Neural crest cell (in vitro differentiated cells): ENCODE data around the gene FLRT2. TPM values are rescaled to one million over a fixed set of nuclear protein-coding genes. Genes with fewer than 3 reads are reported as not detected.

Source experiments
- DNase-seq: peaks from one replicate; pipeline ENCODE4 v3.0.0; 2021; ENCODE audit warnings: low read depth, mixed read lengths, low spot score
- H3K27ac Mint-ChIP-seq: one replicate; pipeline ENCODE4 v1.8.0; 2021; ENCODE audit warnings: mild to moderate bottlenecking, mixed read lengths; ENCODE audit not compliant: unreplicated experiment
- H3K27me3 Mint-ChIP-seq: 2 replicates; pipeline ENCODE4 v1.8.0; 2021; ENCODE audit warnings: low read depth, mild to moderate bottlenecking, mixed read lengths
- H3K36me3 Mint-ChIP-seq: 2 replicates; pipeline ENCODE4 v1.8.0; 2021; ENCODE audit warnings: low read depth, mild to moderate bottlenecking, mixed read lengths
- H3K4me1 Mint-ChIP-seq: 2 replicates; pipeline ENCODE4 v1.8.0; 2021; ENCODE audit warnings: mixed read lengths
- H3K4me3 Mint-ChIP-seq: one replicate; pipeline ENCODE4 v1.8.0; 2021; ENCODE audit warnings: mild to moderate bottlenecking, mixed read lengths
- H3K9me3 Mint-ChIP-seq: 2 replicates; pipeline ENCODE4 v1.8.0; 2021; ENCODE audit warnings: mixed read lengths
- total RNA-seq: library from RNA; stranded (reverse); gene quantifications from 2 replicates; pipeline ENCODE4 v1.2.1, GENCODE V29; 2021
- TF ChIP-seq, protein P1 (sequence below): fragments of 200-600 bp; sonication (generic); conservative IDR thresholded peaks from 2 replicates; pipeline ENCODE4 v1.5.0; 2021; ENCODE audit warnings: antibody characterized with exemption, mild to moderate bottlenecking

The FLRT2 gene
- total RNA-seq, 1 donor from 2014 or later = 13.5 TPM

DNA sequence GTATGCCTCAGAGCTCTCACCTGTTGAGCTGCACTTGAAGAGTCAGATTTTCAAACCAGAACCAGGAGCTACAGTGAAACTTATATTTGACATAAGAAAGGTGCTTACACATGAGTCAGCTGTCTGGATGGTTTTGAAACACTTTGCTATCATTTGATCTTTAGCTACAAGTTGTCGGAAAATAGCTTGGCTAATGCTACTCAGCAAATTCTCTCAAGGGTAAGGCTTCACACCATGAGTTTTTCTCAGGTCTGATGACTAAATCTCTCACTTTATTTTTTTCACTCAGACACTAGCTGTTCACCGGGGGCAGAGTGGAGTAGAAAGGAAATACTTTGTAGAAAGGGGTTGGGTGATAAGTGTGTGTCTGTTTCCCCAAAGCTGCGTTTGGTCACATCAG lies 171.8 kb downstream of the FLRT2 start:
- Mint-ChIP-seq H3K4me3 (no peak overlapping the region), H3K9me3 (peaks cover 5% of the 10 kb centered on the region), H3K36me3 (no peaks in the 10 kb centered on the region), H3K4me1 (no peaks in the 10 kb centered on the region), H3K27me3 (no peaks in the 10 kb centered on the region), H3K27ac (no peak overlapping the region)
- TF ChIP-seq, protein P1, sequence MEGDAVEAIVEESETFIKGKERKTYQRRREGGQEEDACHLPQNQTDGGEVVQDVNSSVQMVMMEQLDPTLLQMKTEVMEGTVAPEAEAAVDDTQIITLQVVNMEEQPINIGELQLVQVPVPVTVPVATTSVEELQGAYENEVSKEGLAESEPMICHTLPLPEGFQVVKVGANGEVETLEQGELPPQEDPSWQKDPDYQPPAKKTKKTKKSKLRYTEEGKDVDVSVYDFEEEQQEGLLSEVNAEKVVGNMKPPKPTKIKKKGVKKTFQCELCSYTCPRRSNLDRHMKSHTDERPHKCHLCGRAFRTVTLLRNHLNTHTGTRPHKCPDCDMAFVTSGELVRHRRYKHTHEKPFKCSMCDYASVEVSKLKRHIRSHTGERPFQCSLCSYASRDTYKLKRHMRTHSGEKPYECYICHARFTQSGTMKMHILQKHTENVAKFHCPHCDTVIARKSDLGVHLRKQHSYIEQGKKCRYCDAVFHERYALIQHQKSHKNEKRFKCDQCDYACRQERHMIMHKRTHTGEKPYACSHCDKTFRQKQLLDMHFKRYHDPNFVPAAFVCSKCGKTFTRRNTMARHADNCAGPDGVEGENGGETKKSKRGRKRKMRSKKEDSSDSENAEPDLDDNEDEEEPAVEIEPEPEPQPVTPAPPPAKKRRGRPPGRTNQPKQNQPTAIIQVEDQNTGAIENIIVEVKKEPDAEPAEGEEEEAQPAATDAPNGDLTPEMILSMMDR = no peak
- DNase-seq = no peak

DNA sequence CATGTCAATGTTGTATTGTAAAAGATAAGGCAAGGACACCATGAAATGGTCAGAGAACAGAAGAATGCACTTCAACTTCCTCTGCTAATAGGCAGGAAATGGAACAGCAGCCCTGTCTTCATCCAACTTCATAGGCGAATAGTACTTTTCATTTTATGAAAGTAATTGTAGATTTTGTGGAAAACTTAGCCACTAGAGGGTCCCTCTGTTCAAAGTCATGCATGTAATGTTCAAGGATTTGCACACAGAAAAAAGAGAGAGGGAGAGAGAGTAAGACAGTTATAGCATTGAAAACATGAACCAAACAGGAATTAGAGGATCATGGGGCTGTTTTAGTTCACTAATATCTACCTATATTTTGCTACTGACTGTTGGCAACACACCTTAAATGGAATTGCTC lies 172.2 kb downstream of the FLRT2 start:
- Mint-ChIP-seq H3K36me3 (no peaks in the 10 kb centered on the region), H3K27me3 (no peaks in the 10 kb centered on the region), H3K4me3 (no peak overlapping the region), H3K4me1 (no peaks in the 10 kb centered on the region), H3K9me3 (peaks cover 5% of the 10 kb centered on the region), H3K27ac (no peak overlapping the region)
- DNase-seq = no peak
- TF ChIP-seq, protein P1 = no peak

DNA sequence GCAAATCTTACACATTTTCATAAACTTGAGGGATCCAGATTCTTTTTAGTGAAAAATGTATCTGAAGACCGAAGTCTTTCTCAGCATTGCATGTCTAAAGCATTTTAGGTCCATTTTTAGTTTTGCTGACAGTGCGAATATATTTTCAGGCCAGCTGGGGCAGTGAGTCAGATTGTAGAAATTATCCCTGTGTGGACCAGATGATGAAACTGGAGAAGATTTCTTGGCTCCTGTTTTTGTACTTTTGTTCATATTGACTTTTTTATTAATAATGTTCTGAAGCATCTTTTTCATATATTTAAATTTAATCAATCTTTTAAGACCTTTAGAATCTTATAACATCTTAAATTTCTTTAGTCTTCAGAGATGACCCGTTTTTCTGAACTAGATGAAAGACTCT lies 173.1 kb downstream of the FLRT2 start:
- Mint-ChIP-seq H3K27me3 (no peaks in the 10 kb centered on the region), H3K9me3 (peaks cover 5% of the 10 kb centered on the region), H3K4me3 (no peak overlapping the region), H3K27ac (no peak overlapping the region), H3K36me3 (no peaks in the 10 kb centered on the region), H3K4me1 (no peaks in the 10 kb centered on the region)
- DNase-seq = no peak
- TF ChIP-seq, protein P1 = no peak
